ENCODE results near the gene NTN4. TPM values are rescaled to one million over a fixed set of nuclear protein-coding genes. Genes with fewer than 3 reads are reported as not detected.

The NTN4 gene
- total and polyA plus RNA-seq, 7 donors: 3.7 to 17.4 (median 7.2) TPM

DNA sequence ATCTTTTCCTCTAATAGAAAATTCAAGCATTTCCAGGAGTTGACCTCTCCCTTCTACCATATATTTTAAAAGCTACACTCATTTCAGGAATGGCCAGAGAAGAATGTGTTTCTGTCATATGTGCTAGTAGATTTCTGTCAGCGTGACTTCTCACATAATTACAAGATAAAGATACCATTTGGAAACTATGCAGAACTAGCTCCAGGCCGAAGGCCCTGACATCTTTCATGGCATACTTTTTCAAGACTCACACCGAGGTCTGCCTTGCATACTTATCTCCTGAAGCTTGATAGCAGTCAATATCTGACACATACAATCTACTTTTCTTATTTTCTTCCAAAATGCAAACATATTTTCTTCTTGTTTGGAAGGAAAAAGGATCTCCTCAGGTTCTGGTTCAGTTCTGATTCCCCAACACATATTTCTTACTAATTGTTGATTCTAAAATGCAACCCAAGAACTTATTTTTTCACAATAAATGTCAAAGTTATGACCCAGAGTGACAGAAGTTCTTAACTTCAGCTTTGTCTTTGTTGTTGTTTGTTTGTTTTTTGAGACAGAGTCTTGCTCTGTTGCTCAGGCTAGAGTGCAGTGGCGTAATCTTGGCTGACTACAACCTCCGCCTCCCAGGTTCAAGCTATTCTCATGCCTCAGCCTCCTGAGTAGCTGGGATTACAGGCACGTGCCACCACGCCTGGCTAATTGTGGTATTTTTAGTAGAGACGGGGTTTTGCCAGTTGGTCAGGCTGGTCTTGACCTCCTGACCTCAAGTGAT lies 99.5 kb downstream of the NTN4 start:
- TF ChIP-seq, protein P1, sequence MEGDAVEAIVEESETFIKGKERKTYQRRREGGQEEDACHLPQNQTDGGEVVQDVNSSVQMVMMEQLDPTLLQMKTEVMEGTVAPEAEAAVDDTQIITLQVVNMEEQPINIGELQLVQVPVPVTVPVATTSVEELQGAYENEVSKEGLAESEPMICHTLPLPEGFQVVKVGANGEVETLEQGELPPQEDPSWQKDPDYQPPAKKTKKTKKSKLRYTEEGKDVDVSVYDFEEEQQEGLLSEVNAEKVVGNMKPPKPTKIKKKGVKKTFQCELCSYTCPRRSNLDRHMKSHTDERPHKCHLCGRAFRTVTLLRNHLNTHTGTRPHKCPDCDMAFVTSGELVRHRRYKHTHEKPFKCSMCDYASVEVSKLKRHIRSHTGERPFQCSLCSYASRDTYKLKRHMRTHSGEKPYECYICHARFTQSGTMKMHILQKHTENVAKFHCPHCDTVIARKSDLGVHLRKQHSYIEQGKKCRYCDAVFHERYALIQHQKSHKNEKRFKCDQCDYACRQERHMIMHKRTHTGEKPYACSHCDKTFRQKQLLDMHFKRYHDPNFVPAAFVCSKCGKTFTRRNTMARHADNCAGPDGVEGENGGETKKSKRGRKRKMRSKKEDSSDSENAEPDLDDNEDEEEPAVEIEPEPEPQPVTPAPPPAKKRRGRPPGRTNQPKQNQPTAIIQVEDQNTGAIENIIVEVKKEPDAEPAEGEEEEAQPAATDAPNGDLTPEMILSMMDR (IDR thresholded peaks at IDR 0.05): no peak
- no peak for TF ChIP-seq POLR2A (IDR thresholded peaks at IDR 0.05)
- no peak for TF ChIP-seq POLR2AphosphoS5 (IDR thresholded peaks at IDR 0.05)
- no peak for TF ChIP-seq EP300 (IDR thresholded peaks at IDR 0.05)
- WGBS, 2 donors: 86 to 95% methylated on average over 8 of the region's 8 CpGs

DNA sequence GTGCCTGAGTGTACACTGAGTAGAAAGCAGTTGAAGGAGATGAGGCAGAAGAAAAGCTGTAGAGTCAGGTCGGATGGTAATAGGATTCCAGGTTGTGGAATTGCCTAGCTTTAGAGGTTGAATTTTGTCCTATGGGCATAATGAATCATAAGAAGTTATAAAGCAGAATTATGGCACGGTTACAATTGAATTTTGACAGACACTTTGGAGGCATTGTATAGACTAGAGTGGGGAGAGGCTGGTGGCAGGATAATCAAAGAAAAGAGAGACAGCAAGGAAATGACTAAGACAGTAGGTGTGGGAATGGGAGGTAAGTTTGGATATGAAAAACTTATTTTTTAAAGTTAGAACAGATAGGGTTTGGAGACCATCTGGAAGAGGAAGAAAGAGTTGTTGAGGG lies 102.6 kb downstream of the NTN4 start:
- H3K4me1 ChIP-seq: no peaks in the 10 kb centered on the region
- intact Hi-C loops (cut with DNase I): no loop called here
- TF ChIP-seq POLR2A (IDR thresholded peaks at IDR 0.05): no peak
- TF ChIP-seq POLR2AphosphoS5 (IDR thresholded peaks at IDR 0.05): no peak
- TF ChIP-seq, protein P1 (IDR thresholded peaks at IDR 0.05): no peak
- no peak for TF ChIP-seq EP300 (IDR thresholded peaks at IDR 0.05)
- no peak overlapping the region for H3K4me3 ChIP-seq
- no peaks in the 10 kb centered on the region for H3K36me3 ChIP-seq
- no peak overlapping the region for H3K27ac ChIP-seq
- WGBS, 2 donors: 22 to 68% methylated on average over 2 of the region's 2 CpGs
- H3K9me3 ChIP-seq: no peaks in the 10 kb centered on the region
- H3K27me3 ChIP-seq: no peaks in the 10 kb centered on the region
- DNase-seq: no peak

More for the DNA sequence above, 99.5 kb downstream of the NTN4 start:
- Histone ChIP-seq H3K36me3 (no peaks in the 10 kb centered on the region), H3K27me3 (no peaks in the 10 kb centered on the region), H3K9me3 (no peaks in the 10 kb centered on the region), H3K4me1 (no peaks in the 10 kb centered on the region), H3K27ac (no peak overlapping the region), H3K4me3 (no peak overlapping the region)
- intact Hi-C loops (cut with DNase I): no loop called here
- no peak for DNase-seq

DNA sequence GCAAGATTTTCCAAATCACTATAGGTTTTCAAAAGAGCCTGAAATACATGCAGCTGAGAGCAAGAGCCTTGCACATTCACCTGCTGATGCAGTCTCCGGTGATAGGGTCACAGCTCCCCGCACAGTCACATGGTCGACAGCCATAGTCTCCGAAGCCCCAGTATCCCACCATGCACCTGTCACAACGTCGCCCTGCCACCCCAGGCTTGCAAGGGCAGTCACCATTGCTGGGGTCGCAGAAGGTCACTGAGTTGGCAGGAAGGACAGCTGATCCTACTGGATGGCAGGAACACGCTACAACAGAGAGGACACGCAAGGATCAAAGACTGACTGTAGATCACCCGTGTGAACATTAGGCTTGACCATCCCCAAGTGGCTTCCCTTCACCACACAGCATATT lies 107.1 kb downstream of the NTN4 start:
- Histone ChIP-seq H3K36me3 (no peaks in the 10 kb centered on the region), H3K27ac (no peak overlapping the region), H3K27me3 (no peaks in the 10 kb centered on the region), H3K4me1 (no peaks in the 10 kb centered on the region), H3K9me3 (no peaks in the 10 kb centered on the region), H3K4me3 (no peak overlapping the region)
- no peak for DNase-seq
- TF ChIP-seq, protein P1 (IDR thresholded peaks at IDR 0.05): no peak
- TF ChIP-seq POLR2AphosphoS5 (IDR thresholded peaks at IDR 0.05) (no peak), EP300 (IDR thresholded peaks at IDR 0.05) (no peak), POLR2A (IDR thresholded peaks at IDR 0.05) (no peak)
- intact Hi-C loops (cut with DNase I): no loop called here
- WGBS, 2 donors: 91% methylated on average over 10 of the region's 10 CpGs

DNA sequence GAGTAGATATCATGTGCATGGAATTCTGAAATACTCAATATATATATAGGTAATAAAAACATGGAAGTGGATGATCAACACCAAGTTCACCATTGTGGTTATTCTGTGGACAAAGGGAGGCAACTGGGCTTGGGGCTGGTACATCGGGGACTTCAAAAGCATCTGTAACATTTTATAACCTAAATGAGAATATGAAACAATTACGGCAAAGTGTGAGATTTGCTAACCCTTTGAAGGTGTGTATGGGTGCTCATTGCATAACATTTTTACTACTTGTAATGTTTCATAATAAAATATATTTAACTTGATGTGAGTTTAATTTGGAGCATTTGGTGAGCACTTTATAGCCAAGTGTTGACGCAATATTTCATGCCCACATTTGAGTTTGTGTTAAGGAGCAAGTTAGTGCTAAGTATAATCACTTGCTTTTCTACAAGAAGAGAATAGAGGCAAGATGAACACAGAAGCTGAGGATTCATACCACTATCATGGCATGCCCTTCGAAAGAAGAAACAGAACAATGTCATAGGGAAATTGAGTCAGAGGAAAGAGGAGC lies 109.3 kb downstream of the NTN4 start:
- Histone ChIP-seq H3K9me3 (no peaks in the 10 kb centered on the region), H3K36me3 (no peaks in the 10 kb centered on the region), H3K4me3 (no peak overlapping the region), H3K27me3 (no peaks in the 10 kb centered on the region), H3K4me1 (no peaks in the 10 kb centered on the region), H3K27ac (peak overlapping the region in 2 of 4 donors; percentile 12 to 52)
- intact Hi-C loops (cut with DNase I): no loop called here
- no peak for DNase-seq
- 25 to 69% methylated on average over 4 of the region's 4 CpGs for WGBS, 2 donors
- TF ChIP-seq, protein P1 (IDR thresholded peaks at IDR 0.05): no peak
- no peak for TF ChIP-seq POLR2A (IDR thresholded peaks at IDR 0.05)
